ENCODE results near the gene PDE5A.
"Not testable (repeated sequence)": the region's sequence is repeated elsewhere in the genome, so short reads cannot be mapped to it uniquely, and the experiment has no call there.

- not testable (repeated sequence) for TF ChIP-seq POLR2A, CTCF (IDR thresholded peaks at IDR 0.05)
Observed at GRCh38 chr4:119470021-119470736, 158.4 kb downstream of the PDE5A start.

Data from lower leg skin (tissue), 3 donors.